Smooth muscle cell (in vitro differentiated cells): ENCODE results near the gene GAB2. TPM values are rescaled to one million over a fixed set of nuclear protein-coding genes. Genes with fewer than 3 reads are reported as not detected.

Experiments used
- DNase-seq: peaks from one replicate; lab custom pipeline; 2025; ENCODE audit not compliant: unreplicated experiment; lab: John Stamatoyannopoulos, UW
- H2AFZ ChIP-seq: fragments of 200-600 bp; sonication (generic); 2 replicates; pipeline ENCODE4 v1.6.0; 2016; ENCODE audit warnings: antibody characterized with exemption, low read depth, mild to moderate bottlenecking
- H3F3A ChIP-seq: fragments of 200-600 bp; sonication (generic); 2 replicates; pipeline ENCODE4 v1.6.0; 2017; ENCODE audit warnings: antibody characterized with exemption, low read depth
- H3K27ac ChIP-seq: fragments of 200-600 bp; sonication (generic); 2 replicates; pipeline ENCODE4 v1.5.1; 2016; ENCODE audit warnings: low read depth, mild to moderate bottlenecking
- H3K27me3 ChIP-seq: fragments of 200-600 bp; sonication (generic); 2 replicates; pipeline ENCODE4 v1.6.1; 2016; ENCODE audit warnings: low read depth, mild to moderate bottlenecking
- H3K36me3 ChIP-seq: fragments of 200-600 bp; sonication (generic); 2 replicates; pipeline ENCODE4 v1.5.1; 2016; ENCODE audit warnings: low read depth
- H3K4me1 ChIP-seq: fragments of 200-600 bp; sonication (generic); 2 replicates; pipeline ENCODE4 v1.5.1; 2016; ENCODE audit warnings: low read depth
- H3K4me2 ChIP-seq: fragments of 200-600 bp; sonication (generic); 2 replicates; pipeline ENCODE4 v1.6.0; 2016; ENCODE audit warnings: mild to moderate bottlenecking
- H3K4me3 ChIP-seq: fragments of 200-600 bp; sonication (generic); 2 replicates; pipeline ENCODE4 v1.5.1; 2016; ENCODE audit warnings: mild to moderate bottlenecking
- H3K79me2 ChIP-seq: fragments of 200-600 bp; sonication (generic); 2 replicates; pipeline ENCODE4 v1.6.0; 2016; ENCODE audit warnings: low read depth, mild to moderate bottlenecking
- H3K9ac ChIP-seq: fragments of 200-600 bp; sonication (generic); 2 replicates; pipeline ENCODE4 v1.6.0; 2016; ENCODE audit warnings: low read depth
- H3K9me3 ChIP-seq: fragments of 200-600 bp; sonication (generic); replicated peaks from 2 replicates; pipeline ENCODE4 v1.5.1; 2016; ENCODE audit warnings: low read depth
- H4K20me1 ChIP-seq: fragments of 200-600 bp; sonication (generic); 2 replicates; pipeline ENCODE4 v1.6.0; 2016; ENCODE audit warnings: low read depth
- WGBS: methylation state at CpG from one replicate; pipeline ENCODE4 v1.1.7; 2016; ENCODE audit warnings: low lambda C conversion rate; 5-methylcytosine and 5-hydroxymethylcytosine counted together
- polyA plus RNA-seq: library from polyadenylated mRNA; unstranded; fragments of >200 nt; fragmentation: Nextera tagmentation; extraction: Ambion mirVana; gene quantifications from 2 replicates; pipeline ENCODE4 v1.2.1, GENCODE V29; 2016
- total RNA-seq: library from RNA; depleted of rRNA; stranded (reverse); fragments of >200 nt; gene quantifications from 2 replicates; pipeline ENCODE4 v1.2.3, GENCODE V29; 2014
- TF ChIP-seq, protein P1 (sequence below): fragments of 200-600 bp; sonication (generic); IDR thresholded peaks from 2 replicates; pipeline ENCODE4 v1.5.1; 2017; ENCODE audit warnings: borderline replicate concordance, mild to moderate bottlenecking, antibody characterized with exemption; ENCODE audit not compliant: insufficient read depth, poor library complexity, severe bottlenecking

GAB2 gene
- total and polyA plus RNA-seq, 2 experiments from 2014 or later: 4.2 to 9.7 TPM

DNA sequence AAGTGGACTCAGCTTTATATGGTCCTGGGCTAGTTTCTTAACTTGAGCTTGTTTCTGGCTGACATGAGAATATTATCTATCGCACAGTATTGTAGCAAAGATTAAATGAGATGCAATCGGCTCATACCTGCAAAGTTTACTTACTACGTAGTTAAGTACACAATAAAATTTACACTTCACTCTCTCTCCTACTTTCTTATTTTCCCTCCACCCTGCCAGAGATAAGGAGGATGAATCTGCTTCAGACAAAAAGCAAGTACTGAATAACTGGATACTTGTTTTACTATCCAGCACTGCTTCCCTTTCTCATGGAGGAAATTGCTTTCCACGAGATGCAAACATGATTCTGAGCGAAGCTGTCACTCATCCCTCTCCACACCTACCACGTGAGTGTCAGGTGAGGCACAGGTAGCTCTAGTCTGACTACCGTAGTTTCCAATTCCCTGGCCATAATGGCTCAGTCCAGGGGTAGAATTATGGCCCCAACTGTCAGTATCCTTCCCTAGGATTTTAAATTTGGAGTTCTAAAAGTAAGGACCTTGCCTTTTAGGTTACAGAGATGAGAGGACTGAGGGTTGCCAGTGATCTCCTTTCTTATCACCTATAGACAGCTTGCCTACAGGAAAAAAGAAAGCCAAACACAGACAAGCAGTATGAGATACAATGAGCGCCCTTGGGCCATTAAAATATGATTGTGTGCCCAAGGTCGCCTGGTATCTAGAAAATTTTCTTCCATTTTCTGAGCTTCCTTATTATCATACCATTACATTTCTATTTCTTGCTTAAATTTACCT, 39.8 kb downstream of the GAB2 start:
- H3K27ac ChIP-seq: no peak overlapping the region
- TF ChIP-seq, protein P1, sequence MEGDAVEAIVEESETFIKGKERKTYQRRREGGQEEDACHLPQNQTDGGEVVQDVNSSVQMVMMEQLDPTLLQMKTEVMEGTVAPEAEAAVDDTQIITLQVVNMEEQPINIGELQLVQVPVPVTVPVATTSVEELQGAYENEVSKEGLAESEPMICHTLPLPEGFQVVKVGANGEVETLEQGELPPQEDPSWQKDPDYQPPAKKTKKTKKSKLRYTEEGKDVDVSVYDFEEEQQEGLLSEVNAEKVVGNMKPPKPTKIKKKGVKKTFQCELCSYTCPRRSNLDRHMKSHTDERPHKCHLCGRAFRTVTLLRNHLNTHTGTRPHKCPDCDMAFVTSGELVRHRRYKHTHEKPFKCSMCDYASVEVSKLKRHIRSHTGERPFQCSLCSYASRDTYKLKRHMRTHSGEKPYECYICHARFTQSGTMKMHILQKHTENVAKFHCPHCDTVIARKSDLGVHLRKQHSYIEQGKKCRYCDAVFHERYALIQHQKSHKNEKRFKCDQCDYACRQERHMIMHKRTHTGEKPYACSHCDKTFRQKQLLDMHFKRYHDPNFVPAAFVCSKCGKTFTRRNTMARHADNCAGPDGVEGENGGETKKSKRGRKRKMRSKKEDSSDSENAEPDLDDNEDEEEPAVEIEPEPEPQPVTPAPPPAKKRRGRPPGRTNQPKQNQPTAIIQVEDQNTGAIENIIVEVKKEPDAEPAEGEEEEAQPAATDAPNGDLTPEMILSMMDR: no peak

DNA sequence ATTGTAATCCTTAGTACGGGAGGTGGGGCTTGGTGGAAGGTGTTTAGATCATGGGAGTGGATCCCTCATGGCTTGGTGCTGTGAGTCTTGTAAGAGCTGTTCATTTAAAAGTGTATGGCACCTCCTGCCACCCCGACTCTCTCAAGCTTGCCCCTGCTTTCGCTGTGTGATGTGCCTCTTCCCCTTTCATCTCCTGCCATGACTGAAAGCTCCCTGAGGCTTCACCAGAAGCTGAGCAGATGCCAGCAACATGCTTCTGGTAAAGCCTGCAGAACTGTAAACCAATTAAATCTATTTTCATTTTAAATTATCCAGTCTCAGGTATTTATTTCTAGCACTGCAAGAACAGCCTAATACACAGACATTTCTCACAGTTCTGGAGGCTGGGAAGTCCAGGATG, 40.8 kb downstream of the GAB2 start:
- TF ChIP-seq, protein P1: no peak
- Histone ChIP-seq H4K20me1 (no peaks in the 10 kb centered on the region), H3K9me3 (no peaks in the 10 kb centered on the region), H3K4me3 (no peak overlapping the region), H3K36me3 (no peaks in the 10 kb centered on the region), H2AFZ (no peak overlapping the region), H3K4me2 (no peak overlapping the region), H3K27ac (no peak overlapping the region), H3K9ac (no peak overlapping the region), H3K27me3 (no peaks in the 10 kb centered on the region), H3K4me1 (peaks cover 40% of the 10 kb centered on the region), H3F3A (peaks cover 21% of the 10 kb centered on the region), H3K79me2 (peaks cover 78% of the 10 kb centered on the region)
- WGBS: 100% methylated on average over 3 of the region's 3 CpGs
- DNase-seq: no peak

More for the DNA sequence above, 39.8 kb downstream of the GAB2 start:
- Histone ChIP-seq H3K9ac (no peak overlapping the region), H3K9me3 (no peaks in the 10 kb centered on the region), H3K4me3 (no peak overlapping the region), H3K27me3 (no peaks in the 10 kb centered on the region), H3K79me2 (peaks cover 79% of the 10 kb centered on the region), H2AFZ (no peak overlapping the region), H4K20me1 (no peaks in the 10 kb centered on the region), H3F3A (peaks cover 21% of the 10 kb centered on the region), H3K36me3 (no peaks in the 10 kb centered on the region), H3K4me1 (peaks cover 42% of the 10 kb centered on the region), H3K4me2 (no peak overlapping the region)
- no peak for DNase-seq
- 80% methylated on average over 9 of the region's 9 CpGs for WGBS

DNA sequence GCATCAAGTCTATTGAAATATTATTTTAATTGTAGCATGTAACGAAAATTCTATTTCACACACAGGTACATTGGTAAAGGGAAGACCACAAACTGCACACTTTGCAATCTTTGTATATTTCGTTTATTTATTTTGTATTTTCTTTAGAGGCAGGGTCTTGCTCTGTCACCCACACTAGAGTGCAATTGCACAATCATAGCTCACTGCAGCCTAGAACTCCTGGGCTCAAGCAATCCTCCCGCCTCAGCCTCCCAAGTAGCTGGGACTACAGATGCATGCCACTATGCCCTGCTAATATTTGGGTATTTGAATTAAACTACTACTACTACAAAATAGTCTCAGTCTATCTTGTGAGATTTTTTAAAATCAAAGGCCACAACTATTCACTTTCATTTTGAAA, 42.7 kb downstream of the GAB2 start:
- Histone ChIP-seq H3K79me2 (peaks cover 70% of the 10 kb centered on the region), H3K4me2 (no peak overlapping the region), H3K36me3 (no peaks in the 10 kb centered on the region), H3F3A (peaks cover 8% of the 10 kb centered on the region), H3K9me3 (no peaks in the 10 kb centered on the region), H3K4me1 (peaks cover 33% of the 10 kb centered on the region), H3K4me3 (no peak overlapping the region), H4K20me1 (no peaks in the 10 kb centered on the region), H3K27me3 (no peaks in the 10 kb centered on the region), H3K9ac (no peak overlapping the region), H2AFZ (no peak overlapping the region), H3K27ac (no peak overlapping the region)
- 83% methylated on average over 3 of the region's 3 CpGs for WGBS
- TF ChIP-seq, protein P1: no peak
- DNase-seq: no peak

DNA sequence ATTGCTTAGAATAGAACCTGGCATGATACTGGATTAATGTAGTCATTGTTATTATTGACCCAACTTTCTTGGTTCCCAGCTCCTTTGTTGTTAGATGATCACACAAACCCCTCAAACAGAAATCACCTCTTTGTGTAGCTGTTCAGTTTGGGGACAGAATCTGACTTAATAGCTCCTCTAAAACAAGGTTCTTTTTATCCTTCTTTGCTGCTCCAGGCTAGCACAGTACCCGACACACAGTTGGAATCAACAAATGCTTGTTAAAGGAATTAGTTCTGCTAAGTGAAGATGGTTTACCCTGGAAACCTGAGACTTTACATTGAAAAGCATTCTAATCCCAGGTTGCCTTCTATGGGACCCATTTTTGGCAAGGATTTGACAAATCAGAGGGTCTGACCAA, 43.9 kb downstream of the GAB2 start:
- DNase-seq: no peak
- Histone ChIP-seq H3K4me3 (no peak overlapping the region), H3K79me2 (peaks cover 71% of the 10 kb centered on the region)

More for the DNA sequence above, 43.9 kb downstream of the GAB2 start:
- TF ChIP-seq, protein P1: no peak
- Histone ChIP-seq H4K20me1 (no peaks in the 10 kb centered on the region), H3K4me1 (peaks cover 25% of the 10 kb centered on the region), H3K27me3 (no peaks in the 10 kb centered on the region), H3K9me3 (no peaks in the 10 kb centered on the region), H3K4me2 (no peak overlapping the region), H3F3A (no peaks in the 10 kb centered on the region), H3K36me3 (no peaks in the 10 kb centered on the region), H2AFZ (no peak overlapping the region), H3K27ac (no peak overlapping the region), H3K9ac (no peak overlapping the region)
- WGBS: 79% methylated on average over 1 of the region's 1 CpG
